Measurements from ENCODE around the gene KATNB1. TPM values are rescaled to one million over a fixed set of nuclear protein-coding genes. Genes with fewer than 3 reads are reported as not detected.

The KATNB1 gene
- total and polyA plus RNA-seq, 2 of the 8 experiments (the other 6 are each of a cell fraction or from before 2014, with no cell fraction given), result 50.2 to 60.4 TPM

DNA sequence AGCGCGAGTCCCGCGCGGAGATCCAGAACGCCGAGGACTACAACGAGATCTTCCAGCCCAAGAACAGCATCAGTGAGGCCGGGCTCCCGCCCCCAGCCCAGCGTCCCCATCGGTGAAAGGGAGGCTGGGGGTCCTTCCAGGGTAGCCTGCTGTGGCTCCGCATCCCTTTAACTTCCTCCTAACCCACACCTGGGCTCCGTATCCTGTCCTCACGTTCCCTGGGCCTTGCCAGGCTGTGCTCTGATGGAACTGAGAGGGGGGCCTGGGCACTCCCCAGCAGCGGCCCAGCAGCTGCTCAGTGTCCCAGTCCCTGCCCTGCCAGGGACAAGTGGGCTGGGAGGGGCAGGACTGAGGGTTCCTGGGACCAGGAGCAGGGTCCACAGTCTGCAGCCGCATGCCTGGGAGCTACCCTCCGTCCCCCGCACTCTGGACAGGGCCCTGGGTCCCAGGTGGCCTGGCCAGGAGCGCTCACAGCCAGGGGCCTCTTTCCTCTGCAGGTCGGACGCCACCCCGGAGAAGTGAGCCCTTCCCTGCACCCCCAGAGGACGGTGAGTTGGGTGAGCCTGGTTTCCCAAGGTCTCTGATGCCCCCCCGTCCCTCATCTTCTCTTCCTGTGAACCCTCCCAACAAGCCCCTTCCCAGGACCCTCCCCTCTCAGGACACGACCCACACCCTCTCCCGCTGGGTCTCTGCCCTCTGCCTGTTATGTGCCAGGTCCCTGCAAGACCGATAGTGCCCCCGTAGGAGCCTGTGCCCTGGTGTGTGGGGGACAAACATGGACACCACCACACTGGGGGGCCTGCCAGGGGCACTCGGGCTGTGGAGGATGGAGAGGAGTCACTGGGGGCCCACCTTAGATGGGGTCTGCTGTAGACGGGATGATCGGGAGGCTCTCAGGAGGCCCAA lies 18.1 kb downstream of the KATNB1 start:
- Histone ChIP-seq H2BK20ac (ENCODE audit: low read length) (no peak overlapping the region), H3K79me2 (ENCODE audit: control insufficient read depth in 1 of 2, insufficient read depth in 2 of 2, low read length in 2 of 2) (no peaks in the 10 kb centered on the region), H3K27ac (ENCODE audit: low read depth, low read length) (no peak overlapping the region), H4K91ac (replicated peaks; ENCODE audit: insufficient read length, low read length) (no peak overlapping the region), H4K5ac (ENCODE audit: insufficient read length, low read depth, low read length) (no peak overlapping the region), H3K56ac (replicated peaks; ENCODE audit: insufficient read length, low read depth, low read length) (no peak overlapping the region), H3K14ac (ENCODE audit: insufficient read length) (no peak overlapping the region), H3K4me1 (replicated peaks in 1 of 4; ENCODE audit: control insufficient read depth in 3 of 4, insufficient read depth in 4 of 4, low read length in 3 of 4) (0 out of 7 replicates have a peak, but pooled peaks cover 0 to 7% (median 0%) of the 10 kb centered on the region in 4 experiments), H3K36me3 (ENCODE audit: control insufficient read depth in 2 of 4, insufficient read depth in 4 of 4, low read length in 3 of 4) (peaks cover 0 to 12% (median 7%) of the 10 kb centered on the region in 4 experiments; a peak in 6 of 8 replicates), H3K9me3 (ENCODE audit: insufficient read depth in 2 of 2, low read depth in 1 of 2, low read length in 1 of 2) (no peaks in the 10 kb centered on the region), H3K4ac (replicated peaks; ENCODE audit: insufficient read length, low read depth, low read length) (no peak overlapping the region), H2AFZ (ENCODE audit: low read length) (no peak overlapping the region), H2BK120ac (replicated peaks; ENCODE audit: low read depth, low read length) (no peak overlapping the region), H2BK15ac (ENCODE audit: low read length) (no peak overlapping the region), H3K9ac (replicated peaks in 1 of 4; ENCODE audit: extremely low read depth in 1 of 4, low read depth in 3 of 4, low read length in 3 of 4) (no peak overlapping the region), H2BK12ac (ENCODE audit: low read depth, low read length) (no peak overlapping the region), H3K79me1 (ENCODE audit: low read depth, low read length) (no peaks in the 10 kb centered on the region), H4K20me1 (replicated peaks in 1 of 2; ENCODE audit: control insufficient read depth in 1 of 2, insufficient read depth in 2 of 2, low read length in 2 of 2) (peaks cover 4 to 7% of the 10 kb centered on the region in 2 experiments), H2BK5ac (ENCODE audit: low read depth, low read length) (no peak overlapping the region), H3K23me2 (ENCODE audit: low read depth, low read length) (no peaks in the 10 kb centered on the region), H4K8ac (ENCODE audit: extremely low read depth, insufficient read depth, low read length) (no peak overlapping the region), H2AK5ac (ENCODE audit: low read depth, low read length) (no peak overlapping the region), H3K18ac (ENCODE audit: extremely low read depth, low read length) (no peak overlapping the region), H3K23ac (ENCODE audit: insufficient read length) (no peak overlapping the region), H3K27me3 (replicated peaks in 1 of 4; ENCODE audit: control insufficient read depth in 3 of 4, extremely low read depth in 1 of 4, insufficient read depth in 3 of 4, low read length in 3 of 4) (no peaks in the 10 kb centered on the region), H3K4me2 (ENCODE audit: insufficient read depth in 1 of 2, low read depth in 2 of 2, low read length in 2 of 2) (no peak overlapping the region), H3K4me3 (ENCODE audit: extremely low read depth in 1 of 4, insufficient read depth in 2 of 4, low read depth in 3 of 4, low read length in 4 of 4) (no peak overlapping the region)
- ChIA-PET CTCF (ENCODE audit: partially characterized antibody) (interaction anchor here (0.6 to 3.1 kb wide), 5 partner anchors 79 to 368 kb away, joined by 3 to 10 read pairs (median 4); no protein-coding TSS in a partner anchor), POLR2A (ENCODE audit: partially characterized antibody) (interaction anchor here (0.7 kb wide), 1 partner anchor 10 kb away, joined by 4 read pairs; no protein-coding TSS in a partner anchor)
- 89% methylated on average over 23 of the region's 32 CpGs; no CpG with 5 or more reads in 1 of the 2 experiments for WGBS, 2 experiments (ENCODE audit: extremely low coverage in 1 of 2, insufficient coverage in 1 of 2, insufficient read length in 1 of 2, insufficient replicate concordance in 2 of 2, low coverage in 1 of 2, low lambda C conversion rate in 2 of 2, missing lambda C conversion rate in 1 of 2)
- FAIRE-seq (no peak), DNase-seq (ENCODE audit: low read depth in 1 of 2, low spot score in 2 of 2) (no peak)
- TF ChIP-seq KDM1A (IDR thresholded peaks at IDR 0.05; ENCODE audit: borderline replicate concordance, low read length) (no peak), CBX8 (IDR thresholded peaks at IDR 0.05; ENCODE audit: borderline replicate concordance, low read depth, low read length) (no peak), CEBPB (IDR thresholded peaks at IDR 0.05; ENCODE audit: low read depth, low read length) (no peak), YY1 (IDR thresholded peaks at IDR 0.05; ENCODE audit: low read depth, low read length) (no peak), ZNF274 (IDR thresholded peaks at IDR 0.05; ENCODE audit: borderline replicate concordance, extremely low read depth, low read length) (no peak), RFX5 (IDR thresholded peaks at IDR 0.05; ENCODE audit: borderline replicate concordance, low read depth, low read length) (no peak), RXRA (IDR thresholded peaks at IDR 0.05; ENCODE audit: insufficient read depth, low read depth, low read length) (no peak), SP4 (IDR thresholded peaks at IDR 0.05; ENCODE audit: low read length) (no peak), POU5F1 (IDR thresholded peaks at IDR 0.05; ENCODE audit: low read depth, low read length) (no peak), EZH2 (IDR thresholded peaks at IDR 0.05; ENCODE audit: low read depth, low read length, severe bottlenecking) (no peak), MAFK (IDR thresholded peaks at IDR 0.05; ENCODE audit: low read depth, low read length) (no peak)
- TF ChIP-seq, protein P1, sequence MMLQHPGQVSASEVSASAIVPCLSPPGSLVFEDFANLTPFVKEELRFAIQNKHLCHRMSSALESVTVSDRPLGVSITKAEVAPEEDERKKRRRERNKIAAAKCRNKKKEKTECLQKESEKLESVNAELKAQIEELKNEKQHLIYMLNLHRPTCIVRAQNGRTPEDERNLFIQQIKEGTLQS (IDR thresholded peaks at IDR 0.05; ENCODE audit: insufficient read depth, low read depth, low read length), result no peak

Data from H1 (cell line).